Colonic mucosa (tissue), 4 donors: ENCODE measurements around the gene PARVG. TPM values are rescaled to one million over a fixed set of nuclear protein-coding genes. Genes with fewer than 3 reads are reported as not detected.
A peak's percentile ranks its signal among the peaks of the same experiment; 100 is the strongest.

Source experiments
- DNase-seq: peaks from one replicate; pipeline ENCODE4 v3.0.0-alpha.2; 2020
- H3K27ac ChIP-seq: fragments of 200-600 bp; one replicate; pipeline ENCODE4 v1.8.0; 2021
- H3K27me3 ChIP-seq: fragments of 200-600 bp; one replicate; pipeline ENCODE4 v1.8.0; 2021
- H3K36me3 ChIP-seq: fragments of 200-600 bp; one replicate; pipeline ENCODE4 v1.8.0; 2021
- H3K4me1 ChIP-seq: fragments of 200-600 bp; one replicate; pipeline ENCODE4 v1.8.0; 2021; ENCODE audit warnings: mild to moderate bottlenecking
- H3K4me3 ChIP-seq: fragments of 200-600 bp; one replicate; pipeline ENCODE4 v1.8.0; 2021
- H3K9ac ChIP-seq, 2 donors: one replicate each; pipeline ENCODE4 v1.7.0; 2013; ENCODE audit warnings: control low read depth in 2 of 2, low read depth in 2 of 2, low read length in 2 of 2
- H3K9me3 ChIP-seq: fragments of 200-600 bp; one replicate; pipeline ENCODE4 v1.8.0; 2021
- intact Hi-C: fragments of 100-400 bp; cut with DNase I; formaldehyde crosslinking; loops from one replicate; pipeline ENCODE4 v1.14.1; 2022
- total RNA-seq, 2 donors: library from RNA; stranded (reverse); fragmentation: NEBNext Ultra II Directional in 1 of 2; extraction: Animal tissue kit (Norgen Biotek cat#: 25700) in 1 of 2; gene quantifications; one replicate each; pipeline ENCODE4 v1.2.1, GENCODE V29; 2021
- TF ChIP-seq, protein P1 (sequence below): fragments of 200-600 bp; IDR thresholded peaks from one replicate; pipeline ENCODE4 v1.8.0; 2022; ENCODE audit warnings: antibody characterized with exemption, mild to moderate bottlenecking
- donor health status: healthy.
- donor health status: DM: no; HTN: no; CAD: no.
- donor health status: DM: no; HTN: no; CAD: no.

PARVG gene, protein sequence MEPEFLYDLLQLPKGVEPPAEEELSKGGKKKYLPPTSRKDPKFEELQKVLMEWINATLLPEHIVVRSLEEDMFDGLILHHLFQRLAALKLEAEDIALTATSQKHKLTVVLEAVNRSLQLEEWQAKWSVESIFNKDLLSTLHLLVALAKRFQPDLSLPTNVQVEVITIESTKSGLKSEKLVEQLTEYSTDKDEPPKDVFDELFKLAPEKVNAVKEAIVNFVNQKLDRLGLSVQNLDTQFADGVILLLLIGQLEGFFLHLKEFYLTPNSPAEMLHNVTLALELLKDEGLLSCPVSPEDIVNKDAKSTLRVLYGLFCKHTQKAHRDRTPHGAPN
- total RNA-seq, result 1 to 10 TPM; 2.4 to 4.1 TPM

DNA sequence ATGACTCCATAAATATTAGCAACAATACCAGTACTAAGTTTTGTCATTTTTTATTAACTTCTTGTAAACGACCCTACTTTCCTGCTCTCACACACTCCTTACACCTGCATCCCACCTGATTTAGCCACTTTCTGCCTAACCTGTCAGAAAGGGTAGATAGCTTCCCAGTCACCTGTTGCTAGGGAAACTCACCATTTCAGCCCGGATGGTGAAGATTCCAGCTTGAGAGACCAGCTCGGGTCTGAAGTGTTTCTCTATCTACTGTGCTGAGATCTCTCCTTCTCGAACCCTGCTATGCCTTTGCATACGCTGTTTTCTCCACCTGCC is at the start of gene PARVG:
Gene PARVG, plus strand, starts transcription at position 220 of the 327 bp plus-strand sequence. CDS start 2,405 bp downstream, outside the sequence.
- peak within 1 kb of the TSS; percentile 60 for H3K27ac ChIP-seq
- no peak for DNase-seq
- TF ChIP-seq, protein P1, sequence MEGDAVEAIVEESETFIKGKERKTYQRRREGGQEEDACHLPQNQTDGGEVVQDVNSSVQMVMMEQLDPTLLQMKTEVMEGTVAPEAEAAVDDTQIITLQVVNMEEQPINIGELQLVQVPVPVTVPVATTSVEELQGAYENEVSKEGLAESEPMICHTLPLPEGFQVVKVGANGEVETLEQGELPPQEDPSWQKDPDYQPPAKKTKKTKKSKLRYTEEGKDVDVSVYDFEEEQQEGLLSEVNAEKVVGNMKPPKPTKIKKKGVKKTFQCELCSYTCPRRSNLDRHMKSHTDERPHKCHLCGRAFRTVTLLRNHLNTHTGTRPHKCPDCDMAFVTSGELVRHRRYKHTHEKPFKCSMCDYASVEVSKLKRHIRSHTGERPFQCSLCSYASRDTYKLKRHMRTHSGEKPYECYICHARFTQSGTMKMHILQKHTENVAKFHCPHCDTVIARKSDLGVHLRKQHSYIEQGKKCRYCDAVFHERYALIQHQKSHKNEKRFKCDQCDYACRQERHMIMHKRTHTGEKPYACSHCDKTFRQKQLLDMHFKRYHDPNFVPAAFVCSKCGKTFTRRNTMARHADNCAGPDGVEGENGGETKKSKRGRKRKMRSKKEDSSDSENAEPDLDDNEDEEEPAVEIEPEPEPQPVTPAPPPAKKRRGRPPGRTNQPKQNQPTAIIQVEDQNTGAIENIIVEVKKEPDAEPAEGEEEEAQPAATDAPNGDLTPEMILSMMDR, result no peak
- H3K36me3 ChIP-seq, result no peaks in the 10 kb centered on the region
- H3K27me3 ChIP-seq, result no peaks in the 10 kb centered on the region
- peak within 1 kb of the TSS in 1 of 2 donors; percentile 63 for H3K9ac ChIP-seq
- H3K4me3 ChIP-seq, result peak within 1 kb of the TSS; percentile 23
- intact Hi-C loops, result no loop called here
- no peaks in the 10 kb centered on the region for H3K4me1 ChIP-seq
- no peaks in the 10 kb centered on the region for H3K9me3 ChIP-seq

DNA sequence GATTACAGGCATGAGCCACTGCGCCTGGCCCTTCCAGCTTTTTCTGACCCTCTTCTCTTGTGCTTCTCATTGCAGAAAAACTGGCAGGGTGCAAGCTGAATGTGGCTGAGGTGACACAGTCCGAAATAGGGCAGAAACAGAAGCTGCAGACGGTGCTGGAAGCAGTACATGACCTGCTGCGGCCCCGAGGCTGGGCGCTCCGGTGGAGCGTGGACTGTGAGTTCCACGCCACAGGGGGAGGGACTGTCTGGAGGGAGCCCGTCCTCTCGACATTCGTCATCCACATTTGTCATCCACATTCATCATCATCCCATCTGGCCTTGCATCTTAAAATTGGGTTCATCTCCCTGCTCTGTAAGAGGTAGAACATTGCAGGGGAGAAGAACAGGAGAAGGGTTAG is 49.3 kb upstream of the PARVG start:
- intact Hi-C loops, result no loop called here
- TF ChIP-seq, protein P1, result no peak
- no peak overlapping the region for H3K9ac ChIP-seq
- H3K9me3 ChIP-seq, result no peaks in the 10 kb centered on the region
- no peaks in the 10 kb centered on the region for H3K27me3 ChIP-seq
- DNase-seq, result no peak
- no peak overlapping the region for H3K4me3 ChIP-seq
- no peaks in the 10 kb centered on the region for H3K36me3 ChIP-seq
- H3K4me1 ChIP-seq, result no peaks in the 10 kb centered on the region
- H3K27ac ChIP-seq, result no peak overlapping the region

DNA sequence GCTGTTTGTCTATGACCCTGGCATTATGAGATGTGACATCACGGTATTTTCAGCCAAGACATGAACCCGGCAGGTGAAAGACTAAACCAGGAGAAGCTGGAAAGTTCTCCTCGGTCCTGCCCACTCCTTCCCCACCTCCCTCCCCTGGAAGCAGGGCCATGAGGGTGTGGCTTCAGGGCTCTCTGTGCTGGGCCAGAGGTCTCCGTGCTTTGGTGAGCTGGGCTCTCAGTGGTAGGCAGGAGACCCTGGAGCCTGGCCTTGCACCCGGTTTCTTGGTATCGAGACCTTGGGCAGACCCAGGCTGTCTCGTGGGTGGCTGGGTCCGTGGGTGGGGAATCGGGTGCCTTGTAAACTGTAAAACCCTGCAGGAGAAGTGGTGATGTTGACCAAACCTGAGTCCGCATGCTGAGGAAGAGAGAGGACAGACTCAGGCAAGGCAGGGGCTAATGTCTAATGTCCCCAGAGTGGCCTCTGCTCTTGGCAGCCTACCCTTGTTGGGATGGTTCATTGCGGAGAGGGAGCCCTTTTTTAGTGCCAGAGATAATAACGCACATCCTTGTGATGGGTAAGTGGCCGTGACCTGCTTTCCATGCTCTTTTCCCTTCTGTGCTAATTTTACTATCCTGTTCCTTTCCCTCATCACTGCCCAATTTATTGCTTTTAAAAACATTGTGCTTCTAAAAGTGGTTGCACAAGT is 48.6 kb upstream of the PARVG start:
- H3K4me3 ChIP-seq, result no peak overlapping the region
- H3K27me3 ChIP-seq, result no peaks in the 10 kb centered on the region
- no peak for DNase-seq
- H3K27ac ChIP-seq, result no peak overlapping the region
- H3K4me1 ChIP-seq, result no peaks in the 10 kb centered on the region
- intact Hi-C loops, result no loop called here
- TF ChIP-seq, protein P1, result no peak
- no peaks in the 10 kb centered on the region for H3K9me3 ChIP-seq
- no peak overlapping the region for H3K9ac ChIP-seq
- no peaks in the 10 kb centered on the region for H3K36me3 ChIP-seq

DNA sequence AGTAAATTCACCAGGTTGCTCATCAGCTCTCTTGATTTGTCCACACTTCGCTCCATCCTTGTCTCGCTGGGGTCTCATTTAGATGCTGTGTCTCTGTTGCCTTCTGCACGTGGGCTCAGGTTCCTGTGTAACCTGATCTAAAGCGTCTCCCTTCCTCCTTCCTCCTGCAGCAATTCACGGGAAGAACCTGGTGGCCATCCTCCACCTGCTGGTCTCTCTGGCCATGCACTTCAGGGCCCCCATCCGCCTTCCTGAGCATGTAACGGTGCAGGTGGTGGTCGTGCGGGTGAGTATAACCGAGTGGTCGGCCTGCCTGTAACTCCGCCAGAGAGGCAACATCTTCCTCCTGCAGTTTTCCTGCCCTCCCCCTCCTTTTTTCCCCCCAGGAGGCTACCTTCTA is 48.0 kb upstream of the PARVG start:
- H3K4me1 ChIP-seq, result no peaks in the 10 kb centered on the region
- no peaks in the 10 kb centered on the region for H3K36me3 ChIP-seq
- H3K9me3 ChIP-seq, result no peaks in the 10 kb centered on the region
- H3K4me3 ChIP-seq, result no peak overlapping the region
- TF ChIP-seq, protein P1, result no peak
- H3K27me3 ChIP-seq, result no peaks in the 10 kb centered on the region
- no peak overlapping the region for H3K9ac ChIP-seq
- H3K27ac ChIP-seq, result no peak overlapping the region
- DNase-seq, result no peak
- intact Hi-C loops, result no loop called here

DNA sequence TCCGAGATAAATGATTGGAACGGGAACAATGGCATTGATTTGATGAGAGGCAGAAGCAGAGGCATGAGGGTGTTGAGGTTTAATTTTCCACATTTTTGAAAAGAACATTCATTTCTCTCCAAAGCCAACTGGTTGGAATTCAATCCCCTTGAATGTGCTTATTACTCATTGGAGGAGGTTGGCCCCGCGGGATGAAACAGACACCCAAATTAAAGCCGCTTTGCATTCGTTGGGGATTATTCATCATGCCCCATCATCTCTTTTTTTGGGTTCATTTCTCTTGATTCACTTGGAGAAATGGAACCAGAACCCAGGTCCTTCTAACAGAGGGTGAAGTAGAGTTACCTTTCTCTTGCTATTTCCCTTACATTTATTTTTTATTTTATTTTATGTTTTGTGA is 47.6 kb upstream of the PARVG start:
- H3K9me3 ChIP-seq, result no peaks in the 10 kb centered on the region
- no peak for DNase-seq
- H3K27ac ChIP-seq, result no peak overlapping the region
- H3K4me1 ChIP-seq, result no peaks in the 10 kb centered on the region
- H3K36me3 ChIP-seq, result no peaks in the 10 kb centered on the region
- no peak overlapping the region for H3K4me3 ChIP-seq
- intact Hi-C loops, result no loop called here
- no peak overlapping the region for H3K9ac ChIP-seq
- TF ChIP-seq, protein P1, result no peak
- no peaks in the 10 kb centered on the region for H3K27me3 ChIP-seq
